Urinary bladder (tissue), 4 donors: ENCODE measurements around the gene EXOSC7. TPM values are rescaled to one million over a fixed set of nuclear protein-coding genes. Genes with fewer than 3 reads are reported as not detected.
"Not testable (repeated sequence)": the region's sequence is repeated elsewhere in the genome, so short reads cannot be mapped to it uniquely, and the experiment has no call there.

Experiments used
- DNase-seq: peaks from one replicate; pipeline ENCODE4 v3.0.0-alpha.2; 2015; ENCODE audit errors: extremely low spot score
- H3K27ac ChIP-seq: one replicate; pipeline ENCODE4 v1.5.1; 2013; ENCODE audit warnings: low read depth, mild to moderate bottlenecking, moderate library complexity
- H3K36me3 ChIP-seq: one replicate; pipeline ENCODE4 v1.6.1; 2013; ENCODE audit warnings: mild to moderate bottlenecking, moderate library complexity; ENCODE audit not compliant: insufficient read depth
- H3K4me1 ChIP-seq: one replicate; pipeline ENCODE4 v1.6.1; 2013; ENCODE audit warnings: mild to moderate bottlenecking, moderate library complexity; ENCODE audit not compliant: insufficient read depth
- H3K4me3 ChIP-seq: one replicate; pipeline ENCODE4 v1.5.1; 2013; ENCODE audit warnings: low read depth, low read length
- WGBS: extraction: QIAGEN DNeasy Blood & Tissue Kit; methylation state at CpG from one replicate; pipeline ENCODE4 v1.1.7; 2013; 5-methylcytosine and 5-hydroxymethylcytosine counted together
- polyA plus RNA-seq: library from polyadenylated mRNA; stranded (reverse); fragments of 200-250 nt; gene quantifications from one replicate; pipeline ENCODE4 v1.2.3, GENCODE V29; 2013
- total RNA-seq: library from RNA; depleted of rRNA; stranded (reverse); fragments of >200 nt; gene quantifications from one replicate; pipeline ENCODE4 v1.2.3, GENCODE V29; 2014
- donor health status: healthy with polysubstance abuse.
- donor health status: healthy.

Gene EXOSC7
- total and polyA plus RNA-seq, 2 donors, result 32.5 to 33.4 TPM

- Histone ChIP-seq H3K36me3 (no peaks in the 10 kb centered on the region), H3K4me3 (no peak overlapping the region), H3K27ac (no peak overlapping the region), H3K4me1 (no peaks in the 10 kb centered on the region)
- WGBS, result 85% methylated on average over 5 of the region's 5 CpGs
- DNase-seq, result no peak
Measured at GRCh38 chr3:44969154-44969827, 6.8 kb upstream of the EXOSC7 start.

- DNase-seq, result no peak
- Histone ChIP-seq H3K4me3 (no peak overlapping the region), H3K4me1 (no peaks in the 10 kb centered on the region), H3K27ac (no peak overlapping the region), H3K36me3 (no peaks in the 10 kb centered on the region)
- 78% methylated on average over 2 of the region's 2 CpGs for WGBS
Measured at GRCh38 chr3:44969828-44970179, 6.2 kb upstream of the EXOSC7 start.

GRCh38 chr3:44970926-44971490 is 5.0 kb upstream of the EXOSC7 start:
- DNase-seq, result no peak
- Histone ChIP-seq H3K27ac (no peak overlapping the region), H3K4me3 (no peak overlapping the region), H3K36me3 (no peaks in the 10 kb centered on the region), H3K4me1 (no peaks in the 10 kb centered on the region)
- 78% methylated on average over 3 of the region's 3 CpGs for WGBS

GRCh38 chr3:44974416-44974815 is 1.6 kb upstream of the EXOSC7 start:
- Histone ChIP-seq H3K4me1 (peaks cover 3% of the 10 kb centered on the region), H3K36me3 (no peaks in the 10 kb centered on the region), H3K27ac (no peak overlapping the region), H3K4me3 (no peak overlapping the region)
- no peak for DNase-seq
- WGBS, result 77% methylated on average over 4 of the region's 4 CpGs

- no peak overlapping the region for H3K4me3 ChIP-seq
- no peaks in the 10 kb centered on the region for H3K36me3 ChIP-seq
- peaks cover 5% of the 10 kb centered on the region for H3K4me1 ChIP-seq
- 97% methylated on average over 1 of the region's 1 CpG for WGBS
- no peak overlapping the region for H3K27ac ChIP-seq
- no peak for DNase-seq
Measured at GRCh38 chr3:44981220-44981619, 5.2 kb downstream of the EXOSC7 start.

GRCh38 chr3:44981751-44982150 is 5.7 kb downstream of the EXOSC7 start:
- Histone ChIP-seq H3K27ac (no peak overlapping the region), H3K4me3 (no peak overlapping the region), H3K36me3 (no peaks in the 10 kb centered on the region), H3K4me1 (peaks cover 5% of the 10 kb centered on the region)
- 77% methylated on average over 4 of the region's 4 CpGs for WGBS
- no peak for DNase-seq

- Histone ChIP-seq H3K27ac (no peak overlapping the region), H3K4me1 (peaks cover 2% of the 10 kb centered on the region), H3K36me3 (no peaks in the 10 kb centered on the region), H3K4me3 (no peak overlapping the region)
- DNase-seq, result no peak
- 78% methylated on average over 3 of the region's 3 CpGs for WGBS
Measured at GRCh38 chr3:44982817-44983216, 6.8 kb downstream of the EXOSC7 start.

GRCh38 chr3:44983484-44983941 is 7.5 kb downstream of the EXOSC7 start:
- no peak for DNase-seq
- Histone ChIP-seq H3K27ac (no peak overlapping the region), H3K36me3 (no peaks in the 10 kb centered on the region), H3K4me1 (peaks cover 2% of the 10 kb centered on the region), H3K4me3 (no peak overlapping the region)
- 79% methylated on average over 1 of the region's 1 CpG for WGBS

- WGBS, result 96% methylated on average over 2 of the region's 2 CpGs
- Histone ChIP-seq H3K36me3 (peaks cover under 1% of the 10 kb centered on the region), H3K4me1 (peaks cover 2% of the 10 kb centered on the region), H3K27ac (no peak overlapping the region), H3K4me3 (no peak overlapping the region)
- no peak for DNase-seq
Measured at GRCh38 chr3:44984335-44984734, 8.3 kb downstream of the EXOSC7 start.

GRCh38 chr3:44986330-44986729 is 10.3 kb downstream of the EXOSC7 start:
- WGBS, result 94% methylated on average over 14 of the region's 14 CpGs
- not testable (repeated sequence) for DNase-seq, H3K4me3 ChIP-seq, H3K27ac ChIP-seq, H3K36me3 ChIP-seq, H3K4me1 ChIP-seq

- peaks cover 2% of the 10 kb centered on the region for H3K36me3 ChIP-seq
- WGBS, result 93% methylated on average over 6 of the region's 6 CpGs
- no peaks in the 10 kb centered on the region for H3K4me1 ChIP-seq
- no peak overlapping the region for H3K4me3 ChIP-seq
- no peak for DNase-seq
- H3K27ac ChIP-seq, result no peak overlapping the region
Measured at GRCh38 chr3:44987332-44987731, 11.3 kb downstream of the EXOSC7 start.

GRCh38 chr3:44988073-44988472 is 12.0 kb downstream of the EXOSC7 start:
- peaks cover 2% of the 10 kb centered on the region for H3K36me3 ChIP-seq
- H3K4me3 ChIP-seq, result no peak overlapping the region
- no peak for DNase-seq
- H3K4me1 ChIP-seq, result no peaks in the 10 kb centered on the region
- 94% methylated on average over 2 of the region's 2 CpGs for WGBS
- H3K27ac ChIP-seq, result no peak overlapping the region

GRCh38 chr3:44989141-44989540 is 13.1 kb downstream of the EXOSC7 start:
- WGBS, result 92% methylated on average over 8 of the region's 8 CpGs
- DNase-seq, result no peak
- Histone ChIP-seq H3K4me3 (no peak overlapping the region), H3K27ac (no peak overlapping the region), H3K36me3 (peaks cover 2% of the 10 kb centered on the region), H3K4me1 (no peaks in the 10 kb centered on the region)

GRCh38 chr3:44989636-44990373 is 13.8 kb downstream of the EXOSC7 start:
- Histone ChIP-seq H3K36me3 (peaks cover 2% of the 10 kb centered on the region), H3K4me1 (no peaks in the 10 kb centered on the region), H3K4me3 (no peak overlapping the region), H3K27ac (no peak overlapping the region)
- WGBS, result 83% methylated on average over 1 of the region's 1 CpG
- DNase-seq, result no peak
